T-helper 1 cell treated with Interleukin-12 subunit alpha and Interleukin-12 subunit beta and Interleukin-4 antibody, amounts not matched to agents 30 μg/mL and 1 μg/mL, for 36 hours (primary cell): ENCODE results near the gene NDUFAF2.
"Not testable (repeated sequence)": the region's sequence is repeated elsewhere in the genome, so short reads cannot be mapped to it uniquely, and the experiment has no call there.

Experiments
- H3K27ac Mint-ChIP-seq: one replicate; pipeline ENCODE4 v1.8.0; 2021; ENCODE audit warnings: mild to moderate bottlenecking, mixed read lengths
- H3K27me3 Mint-ChIP-seq: one replicate; pipeline ENCODE4 v1.8.0; 2021; ENCODE audit warnings: low read depth, mixed read lengths
- H3K36me3 Mint-ChIP-seq: one replicate; pipeline ENCODE4 v1.8.0; 2021; ENCODE audit warnings: low read depth, mixed read lengths
- H3K4me1 Mint-ChIP-seq: one replicate; pipeline ENCODE4 v1.8.0; 2021; ENCODE audit warnings: low read depth, mixed read lengths
- H3K4me3 Mint-ChIP-seq: one replicate; pipeline ENCODE4 v1.8.0; 2021; ENCODE audit warnings: mild to moderate bottlenecking, moderate library complexity, mixed read lengths
- H3K9me3 Mint-ChIP-seq: one replicate; pipeline ENCODE4 v1.8.0; 2021; ENCODE audit warnings: mixed read lengths

The NDUFAF2 gene

GRCh38 chr5:60961685-60962084 is 16.7 kb downstream of the NDUFAF2 start:
- H3K9me3 Mint-ChIP-seq = no peaks in the 10 kb centered on the region
- no peaks in the 10 kb centered on the region for H3K27me3 Mint-ChIP-seq
- no peak overlapping the region for H3K27ac Mint-ChIP-seq
- H3K4me1 Mint-ChIP-seq = no peaks in the 10 kb centered on the region
- no peaks in the 10 kb centered on the region for H3K36me3 Mint-ChIP-seq
- H3K4me3 Mint-ChIP-seq = no peak overlapping the region

- Mint-ChIP-seq H3K9me3 (peaks cover 33% of the 10 kb centered on the region), H3K4me3 (no peak overlapping the region), H3K27ac (no peak overlapping the region), H3K4me1 (peaks cover 3% of the 10 kb centered on the region), H3K36me3 (no peaks in the 10 kb centered on the region), H3K27me3 (no peaks in the 10 kb centered on the region)
Observed at GRCh38 chr5:60972231-60972630, 27.2 kb downstream of the NDUFAF2 start.

DNA sequence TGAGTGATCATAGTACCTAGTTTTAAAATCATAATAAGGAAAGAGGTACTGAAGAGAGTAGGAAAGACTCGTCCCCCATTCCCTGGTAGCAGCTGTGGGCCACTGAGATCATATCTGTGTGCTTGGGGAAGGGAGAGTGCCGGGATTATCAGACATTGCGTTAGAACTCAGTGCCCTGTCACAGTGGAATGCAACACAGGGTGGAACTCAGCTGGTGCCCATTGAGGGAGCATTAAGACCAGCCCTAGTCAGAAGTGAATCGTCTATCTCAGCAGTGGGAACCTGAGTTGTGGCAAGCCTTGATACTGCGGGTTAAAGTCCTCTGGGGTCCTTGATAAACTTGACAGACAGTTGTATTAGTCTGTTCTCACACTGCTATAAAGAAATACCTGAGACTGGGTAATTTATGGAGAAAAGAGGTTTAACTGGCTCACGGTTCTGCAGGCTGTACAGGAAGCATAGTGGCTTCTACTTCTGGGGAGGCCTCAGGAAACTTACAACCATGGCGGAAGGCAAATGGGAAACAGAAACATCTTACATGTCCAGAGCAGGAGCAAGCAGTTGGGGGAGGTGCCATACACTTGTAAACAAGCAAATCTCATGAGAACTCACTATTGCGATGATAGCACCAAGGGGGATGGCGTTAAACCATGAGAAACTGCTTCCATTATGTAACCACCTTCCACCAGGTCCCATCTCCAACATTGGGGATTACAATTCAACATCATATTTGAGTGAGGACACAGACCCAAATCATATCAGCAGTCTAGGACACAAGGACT is 33.1 kb downstream of the NDUFAF2 start:
- Mint-ChIP-seq H3K36me3 (peaks cover 2% of the 10 kb centered on the region), H3K27ac (no peak overlapping the region), H3K27me3 (no peaks in the 10 kb centered on the region), H3K4me1 (no peaks in the 10 kb centered on the region), H3K4me3 (no peak overlapping the region), H3K9me3 (peaks cover 20% of the 10 kb centered on the region)

DNA sequence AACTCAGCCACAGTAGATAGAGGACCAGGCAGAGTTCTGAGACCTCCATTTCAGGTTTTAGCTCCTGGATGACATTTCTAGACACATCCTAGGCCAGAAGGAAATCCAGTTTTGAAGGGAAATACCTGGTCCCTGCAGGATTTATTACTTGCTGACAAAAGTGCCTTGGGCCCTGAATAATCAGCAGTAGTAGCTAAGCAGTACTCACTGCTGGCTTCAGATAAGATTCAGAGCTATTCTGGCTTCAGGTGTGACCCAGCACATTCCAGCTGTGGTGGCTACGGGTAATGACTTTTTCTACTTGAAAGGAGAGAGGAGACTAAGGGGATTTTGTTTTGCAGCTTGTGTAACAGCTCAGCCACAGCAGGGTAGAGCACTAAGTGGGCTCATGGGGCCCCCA is 34.0 kb downstream of the NDUFAF2 start:
- Mint-ChIP-seq H3K4me3 (no peak overlapping the region), H3K4me1 (no peaks in the 10 kb centered on the region), H3K27ac (no peak overlapping the region), H3K27me3 (no peaks in the 10 kb centered on the region), H3K36me3 (peaks cover 2% of the 10 kb centered on the region), H3K9me3 (peaks cover 20% of the 10 kb centered on the region)

DNA sequence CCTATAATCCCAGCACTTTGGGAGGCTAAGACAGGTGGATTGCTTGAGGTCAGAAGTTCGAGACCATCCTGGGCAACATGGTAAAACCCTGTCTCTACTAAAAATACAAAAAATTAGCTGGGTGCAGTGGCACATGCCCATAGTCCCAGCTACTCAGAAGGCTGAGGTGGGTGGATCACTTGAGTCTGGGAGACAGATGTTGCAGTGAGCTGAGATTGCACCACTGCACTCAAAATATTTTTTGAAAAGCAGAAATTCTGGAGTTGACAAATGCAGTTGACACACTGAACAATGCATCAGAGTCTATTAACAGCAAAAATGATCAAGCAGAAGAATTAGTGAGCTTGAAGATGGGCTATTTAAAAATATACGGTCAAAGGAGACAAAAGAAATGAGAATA is 35.5 kb downstream of the NDUFAF2 start:
- H3K9me3 Mint-ChIP-seq = peaks cover 25% of the 10 kb centered on the region
- H3K4me3 Mint-ChIP-seq = no peak overlapping the region
- H3K36me3 Mint-ChIP-seq = peaks cover 5% of the 10 kb centered on the region
- H3K27ac Mint-ChIP-seq = no peak overlapping the region
- no peaks in the 10 kb centered on the region for H3K27me3 Mint-ChIP-seq
- H3K4me1 Mint-ChIP-seq = no peaks in the 10 kb centered on the region

DNA sequence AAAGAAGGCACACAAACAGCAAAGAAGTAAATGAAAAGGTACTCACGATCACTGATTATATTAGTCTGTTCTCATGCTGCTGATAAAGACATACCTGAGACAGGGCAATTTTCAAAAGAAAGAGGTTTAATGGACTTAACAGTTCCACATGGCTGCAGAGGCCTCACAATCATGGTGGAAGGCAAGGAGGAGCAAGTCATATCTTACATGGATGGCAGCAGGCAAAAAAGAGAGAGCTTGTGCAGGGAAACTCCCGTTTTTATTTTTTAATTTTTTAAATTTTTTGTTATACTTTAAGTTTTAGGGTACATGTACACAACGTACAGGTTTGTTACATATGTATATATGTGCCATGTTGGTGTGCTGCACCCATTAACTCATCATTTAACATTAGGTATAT is 37.1 kb downstream of the NDUFAF2 start:
- peaks cover 37% of the 10 kb centered on the region for H3K9me3 Mint-ChIP-seq
- H3K27me3 Mint-ChIP-seq, H3K36me3 Mint-ChIP-seq, H3K27ac Mint-ChIP-seq, H3K4me3 Mint-ChIP-seq, H3K4me1 Mint-ChIP-seq: not testable (repeated sequence)

GRCh38 chr5:60989790-60990189 is 44.8 kb downstream of the NDUFAF2 start:
- Mint-ChIP-seq H3K36me3 (peaks cover 7% of the 10 kb centered on the region), H3K27ac (no peak overlapping the region), H3K4me3 (no peak overlapping the region), H3K9me3 (peaks cover 54% of the 10 kb centered on the region), H3K4me1 (no peaks in the 10 kb centered on the region), H3K27me3 (no peaks in the 10 kb centered on the region)

DNA sequence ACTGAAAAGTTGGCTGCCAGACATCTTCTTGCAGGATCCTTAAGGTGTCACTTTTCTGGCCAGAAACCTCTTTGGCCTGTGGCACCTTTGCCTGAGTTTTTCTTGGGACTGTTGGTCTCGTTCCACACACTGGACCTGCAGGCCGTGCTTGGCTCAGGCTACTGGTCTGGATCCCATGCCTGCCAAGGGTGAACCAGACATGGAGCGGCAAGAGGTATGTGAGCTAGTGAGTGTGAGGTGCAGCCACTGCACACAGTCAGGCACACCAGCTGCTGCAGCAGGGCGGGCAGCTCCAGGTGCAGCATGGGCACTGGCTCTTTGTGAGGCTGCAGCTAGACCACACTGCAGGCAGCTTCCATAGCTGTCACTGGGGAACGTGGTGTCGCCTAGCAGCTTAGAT is 47.9 kb downstream of the NDUFAF2 start:
- Mint-ChIP-seq H3K27me3 (no peaks in the 10 kb centered on the region), H3K27ac (no peak overlapping the region), H3K4me1 (no peaks in the 10 kb centered on the region), H3K36me3 (peaks cover 2% of the 10 kb centered on the region), H3K4me3 (no peak overlapping the region), H3K9me3 (peaks cover 30% of the 10 kb centered on the region)

DNA sequence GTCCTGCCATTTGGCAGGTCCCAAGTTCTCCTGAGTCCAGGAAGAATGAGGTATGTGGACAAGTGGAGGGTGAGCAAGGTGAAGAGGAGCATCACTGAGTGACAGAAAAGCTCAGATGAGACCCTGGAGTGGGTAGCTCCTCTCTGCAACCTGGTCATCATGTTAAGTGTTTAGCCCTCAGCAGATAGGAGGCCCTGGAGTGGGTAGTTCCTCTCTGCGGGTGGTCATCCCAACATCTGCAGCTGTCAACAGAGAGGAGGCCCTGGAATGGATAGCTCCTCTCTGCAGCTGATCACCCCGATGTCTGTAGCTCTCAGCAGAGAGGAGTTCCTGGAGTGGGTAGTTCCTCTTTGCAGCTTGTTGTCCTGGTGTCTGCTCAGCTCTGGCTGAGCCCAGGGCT is 48.4 kb downstream of the NDUFAF2 start:
- Mint-ChIP-seq H3K4me1 (no peaks in the 10 kb centered on the region), H3K27ac (no peak overlapping the region), H3K36me3 (peaks cover 2% of the 10 kb centered on the region), H3K4me3 (no peak overlapping the region), H3K9me3 (peaks cover 29% of the 10 kb centered on the region), H3K27me3 (no peaks in the 10 kb centered on the region)

- Mint-ChIP-seq H3K27me3 (no peaks in the 10 kb centered on the region), H3K9me3 (peaks cover 29% of the 10 kb centered on the region), H3K27ac (no peak overlapping the region), H3K4me1 (no peaks in the 10 kb centered on the region), H3K36me3 (peaks cover 2% of the 10 kb centered on the region), H3K4me3 (no peak overlapping the region)
Observed at GRCh38 chr5:60993875-60994571, 49.0 kb downstream of the NDUFAF2 start.

DNA sequence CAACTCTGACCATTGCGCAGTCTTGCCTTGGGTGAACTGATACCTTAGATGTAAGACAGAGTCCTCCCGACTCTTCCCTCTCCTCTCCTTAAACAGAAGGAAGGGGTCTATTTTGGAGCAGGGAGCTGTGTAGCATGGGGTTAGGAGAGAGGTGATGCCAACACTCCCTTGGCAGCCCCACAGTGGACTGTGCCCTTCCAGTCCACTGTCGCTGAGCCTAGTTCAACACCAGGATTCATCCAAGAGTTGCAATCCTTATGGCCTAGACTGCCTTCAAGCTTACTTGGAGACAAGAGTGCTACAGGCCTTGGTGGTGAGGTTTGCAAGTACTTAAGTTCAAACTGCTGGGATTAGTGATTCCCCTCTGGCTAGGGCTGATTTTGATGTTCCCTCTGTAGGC is 51.4 kb downstream of the NDUFAF2 start:
- peaks cover 19% of the 10 kb centered on the region for H3K9me3 Mint-ChIP-seq
- no peaks in the 10 kb centered on the region for H3K27me3 Mint-ChIP-seq
- no peak overlapping the region for H3K4me3 Mint-ChIP-seq
- H3K27ac Mint-ChIP-seq = no peak overlapping the region
- no peaks in the 10 kb centered on the region for H3K4me1 Mint-ChIP-seq
- H3K36me3 Mint-ChIP-seq = peaks cover 2% of the 10 kb centered on the region

DNA sequence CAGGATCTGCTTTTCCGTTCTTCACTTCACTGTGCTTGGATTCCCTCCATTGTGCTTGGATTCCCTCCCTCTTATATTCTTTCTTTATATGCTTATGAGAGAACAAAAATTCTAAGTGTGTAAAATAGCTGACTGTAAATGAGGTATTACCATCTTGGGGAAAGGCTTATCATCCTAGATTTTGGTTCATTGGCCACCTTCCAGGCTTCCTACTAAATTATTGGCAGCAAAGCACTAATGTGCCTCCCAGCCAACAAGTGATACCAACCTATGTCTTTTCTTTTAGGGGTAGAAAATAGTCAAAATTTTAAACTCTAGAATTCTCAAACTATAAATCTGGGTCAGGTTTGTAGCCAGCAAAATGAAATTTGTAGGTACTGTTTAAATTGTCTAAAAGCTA is 52.7 kb downstream of the NDUFAF2 start:
- Mint-ChIP-seq H3K36me3 (peaks cover 2% of the 10 kb centered on the region), H3K27me3 (no peaks in the 10 kb centered on the region), H3K27ac (no peak overlapping the region), H3K4me3 (no peak overlapping the region), H3K9me3 (peaks cover 9% of the 10 kb centered on the region), H3K4me1 (no peaks in the 10 kb centered on the region)

DNA sequence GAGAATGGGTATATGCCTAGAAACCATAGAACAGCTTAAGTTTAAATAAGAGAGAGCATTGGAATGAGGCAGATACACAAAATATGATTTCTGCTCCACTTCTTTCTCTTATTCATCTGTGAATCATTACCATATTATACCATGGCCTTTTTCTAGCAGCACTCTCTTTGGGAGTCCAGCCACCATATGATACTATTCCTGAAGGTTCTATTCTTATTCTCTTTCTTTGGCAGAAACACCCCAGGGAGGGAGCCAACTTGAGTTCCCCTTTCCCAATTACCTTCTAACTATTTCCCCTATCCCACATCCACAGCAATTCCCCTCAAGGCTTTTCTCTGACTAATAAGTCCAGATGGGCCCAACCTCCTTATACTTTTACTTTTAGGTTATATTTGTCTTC is 55.9 kb downstream of the NDUFAF2 start:
- Mint-ChIP-seq H3K4me1 (no peaks in the 10 kb centered on the region), H3K27me3 (no peaks in the 10 kb centered on the region), H3K27ac (no peak overlapping the region), H3K36me3 (no peaks in the 10 kb centered on the region), H3K4me3 (no peak overlapping the region), H3K9me3 (no peaks in the 10 kb centered on the region)

GRCh38 chr5:61001647-61002046 is 56.6 kb downstream of the NDUFAF2 start:
- Mint-ChIP-seq H3K27ac (no peak overlapping the region), H3K9me3 (no peaks in the 10 kb centered on the region), H3K4me3 (no peak overlapping the region), H3K36me3 (no peaks in the 10 kb centered on the region), H3K27me3 (no peaks in the 10 kb centered on the region), H3K4me1 (no peaks in the 10 kb centered on the region)

GRCh38 chr5:61002611-61003355 is 57.8 kb downstream of the NDUFAF2 start:
- Mint-ChIP-seq H3K27me3 (no peaks in the 10 kb centered on the region), H3K36me3 (no peaks in the 10 kb centered on the region), H3K27ac (no peak overlapping the region), H3K4me1 (no peaks in the 10 kb centered on the region), H3K9me3 (no peaks in the 10 kb centered on the region), H3K4me3 (no peak overlapping the region)
